ENCODE results near the gene PARK7. TPM values are rescaled to one million over a fixed set of nuclear protein-coding genes. Genes with fewer than 3 reads are reported as not detected.

PARK7 gene
- polyA plus RNA-seq, 1 donor = 297 TPM

DNA sequence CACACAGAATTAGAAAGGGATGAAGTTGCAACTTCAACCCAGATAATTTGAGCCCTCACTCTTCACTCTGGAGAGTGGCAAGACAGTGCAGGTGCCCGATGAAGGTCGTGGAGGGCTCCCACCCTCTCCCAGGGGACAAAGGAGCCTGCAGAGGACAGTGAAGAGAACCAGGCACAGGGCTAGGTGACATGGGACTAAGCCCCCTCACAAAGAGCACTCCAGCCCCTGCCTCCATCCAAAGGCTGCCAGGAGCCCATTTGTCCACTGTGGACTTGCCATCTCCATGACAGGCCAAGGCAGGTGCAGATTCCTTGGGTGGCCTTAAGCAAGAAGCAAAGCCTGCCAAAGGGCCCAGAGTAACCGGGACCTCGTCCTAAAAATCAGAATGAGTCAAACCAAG lies 49.5 kb downstream of the PARK7 start:
- no peak for DNase-seq

DNA sequence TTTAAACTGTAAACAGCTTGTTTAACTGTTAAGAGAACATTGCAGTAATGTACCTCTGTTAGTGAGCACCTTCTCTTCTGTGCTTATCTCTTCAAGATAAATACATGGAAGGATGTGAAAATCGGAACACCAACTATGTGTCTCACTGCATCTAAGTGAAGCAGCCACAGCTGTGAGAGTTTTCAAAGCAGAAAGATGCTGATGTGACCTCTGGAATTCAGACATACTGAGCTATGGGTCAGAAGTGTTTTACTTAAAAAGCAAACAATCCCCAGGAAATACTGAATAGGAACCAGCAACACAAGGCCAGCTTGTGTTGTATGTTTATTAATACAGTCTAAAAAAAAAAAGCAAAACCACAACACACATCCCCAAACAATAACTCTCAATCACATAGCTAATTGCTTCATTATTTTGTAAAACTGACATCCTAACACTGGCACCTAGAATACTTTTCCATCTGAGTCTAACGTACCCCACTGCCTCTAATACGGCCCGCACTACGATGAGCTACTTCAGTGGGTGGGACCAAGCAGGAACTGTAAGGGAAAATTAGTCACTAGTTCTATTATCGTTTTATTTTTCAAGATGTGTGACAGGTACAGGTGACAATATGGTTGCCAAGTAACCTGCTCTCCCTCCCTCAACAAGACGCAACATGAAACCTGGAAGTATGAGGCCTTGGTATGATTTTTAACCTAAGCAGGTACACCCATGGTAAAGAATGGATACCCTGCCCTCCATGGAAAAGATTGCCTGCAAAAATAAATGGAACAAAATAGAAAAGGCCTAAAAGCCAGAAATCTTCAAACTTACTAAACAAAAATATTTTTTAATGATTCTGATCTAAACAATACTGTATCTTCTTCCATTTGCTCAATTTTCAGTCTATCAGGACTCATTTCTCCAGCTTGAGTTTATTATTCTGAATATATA lies 50.7 kb downstream of the PARK7 start:
- DNase-seq = no peak

DNA sequence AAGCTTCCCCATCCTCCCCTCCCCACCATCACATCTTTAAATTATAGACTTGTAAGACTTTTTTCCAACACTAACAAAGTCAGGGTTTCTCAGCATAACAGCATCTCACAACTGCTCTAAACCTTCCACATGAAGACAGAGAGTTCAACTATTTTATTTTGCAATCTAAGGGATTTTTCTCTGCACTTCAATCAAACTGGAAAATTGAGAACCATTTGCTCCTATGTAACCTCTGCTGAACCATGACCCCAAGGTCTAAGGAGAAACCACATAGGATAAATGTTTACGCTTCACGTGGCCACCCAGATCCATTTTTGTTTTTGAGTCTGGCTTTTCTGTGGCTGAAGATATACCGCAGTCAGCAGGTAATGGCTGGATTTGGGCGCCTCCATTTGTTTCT lies 51.4 kb downstream of the PARK7 start:
- DNase-seq = no peak

DNA sequence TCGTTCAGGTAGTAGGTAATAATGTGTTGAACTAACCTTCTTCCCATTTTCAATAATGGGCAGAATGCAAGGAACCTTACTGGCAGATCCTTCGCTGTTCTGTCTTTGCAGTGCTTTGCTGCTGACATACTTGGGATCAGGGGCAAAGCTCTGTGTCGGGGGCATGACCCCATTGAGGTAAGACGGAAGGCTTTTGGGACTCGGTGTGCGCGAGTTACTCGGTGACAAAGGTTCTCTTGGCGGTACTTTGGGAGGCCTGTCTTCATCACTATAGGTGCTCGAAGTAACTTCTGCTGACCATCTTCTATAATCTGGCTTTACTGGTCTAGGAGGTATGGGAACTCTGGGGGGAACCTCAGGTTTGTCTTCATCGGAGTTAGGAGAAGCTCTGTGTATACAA lies 51.9 kb downstream of the PARK7 start:
- DNase-seq = no peak

DNA sequence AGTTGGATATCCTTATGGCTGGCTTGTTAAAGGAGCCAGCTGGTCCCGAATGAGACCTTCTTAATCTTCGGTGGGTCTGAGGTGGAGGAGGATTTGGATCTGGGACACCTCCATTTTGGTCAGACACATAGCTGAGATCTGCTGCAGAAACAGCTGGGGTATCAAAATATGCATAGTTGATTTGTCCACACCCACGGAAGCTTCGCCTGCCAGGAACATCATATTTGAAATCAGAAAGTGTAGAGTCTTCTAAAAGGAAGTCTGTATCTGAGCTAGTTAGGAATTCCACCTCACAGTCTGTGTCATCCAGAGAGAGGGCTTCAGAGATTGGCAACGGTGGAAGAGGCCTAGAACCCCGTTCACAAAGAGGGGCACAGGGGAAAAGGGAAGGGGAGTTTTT lies 52.3 kb downstream of the PARK7 start:
- DNase-seq = no peak

DNA sequence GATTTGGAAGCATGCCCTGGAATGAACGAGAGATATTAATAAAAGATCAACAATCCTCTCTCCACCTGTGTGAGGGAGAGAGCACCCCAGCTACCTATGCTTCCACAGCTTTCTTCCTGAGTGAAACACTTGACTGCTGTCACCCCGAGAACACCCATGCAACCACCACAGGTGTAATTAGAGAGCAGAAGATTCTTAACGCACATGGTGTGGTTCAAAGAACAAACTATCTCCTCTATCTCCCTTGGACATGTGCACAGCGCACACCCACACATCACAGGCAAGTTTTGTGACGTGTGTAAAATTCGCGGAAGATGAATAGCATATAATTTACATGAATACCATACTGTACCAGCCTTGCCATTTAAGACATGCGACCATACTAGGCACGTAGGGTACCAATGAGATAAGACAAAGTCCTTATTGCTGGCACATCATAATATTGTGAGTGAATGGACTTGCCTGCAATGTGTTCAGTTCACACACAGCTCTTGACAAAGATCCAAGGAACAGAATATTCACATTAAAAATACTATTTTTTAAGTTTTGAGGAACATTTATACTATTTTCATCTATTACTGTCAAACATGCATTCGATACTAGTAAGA lies 53.0 kb downstream of the PARK7 start:
- DNase-seq = no peak

DNA sequence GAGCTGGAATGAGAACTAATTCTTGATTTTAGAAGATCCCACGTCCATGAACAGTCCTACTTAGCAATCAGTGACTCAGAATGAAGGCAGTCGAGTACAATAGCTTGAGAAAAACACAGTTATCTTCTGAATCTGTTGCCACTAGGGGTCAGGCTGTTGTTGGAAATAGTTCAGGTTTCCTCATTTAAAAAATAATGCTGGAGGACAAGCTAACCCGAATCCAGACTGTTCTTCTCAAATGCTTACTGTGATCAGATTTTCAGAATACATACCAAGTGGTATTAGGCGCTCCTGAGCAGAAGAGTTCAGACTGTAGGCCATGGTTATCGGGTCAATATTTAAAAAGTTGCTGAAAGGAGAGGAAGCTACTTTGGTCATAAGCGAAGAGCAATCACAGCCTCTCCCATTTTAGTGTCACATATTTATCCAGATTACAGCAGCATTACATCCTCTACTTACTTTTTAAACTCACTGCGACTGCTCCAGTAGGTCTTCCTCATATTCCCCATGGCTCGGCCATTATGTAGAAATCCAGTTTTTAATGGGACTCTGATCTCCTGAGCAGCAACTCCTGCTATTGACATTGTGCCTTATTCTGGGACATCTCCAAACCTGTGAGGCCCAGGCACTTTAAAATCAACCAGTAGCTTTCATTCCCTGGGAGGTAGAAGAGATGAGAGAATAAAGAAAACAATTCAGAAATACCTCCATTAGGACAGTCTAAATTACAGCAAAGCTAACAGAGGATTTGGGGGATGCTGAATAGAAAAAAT lies 53.7 kb downstream of the PARK7 start:
- DNase-seq = peak; percentile 77

DNA sequence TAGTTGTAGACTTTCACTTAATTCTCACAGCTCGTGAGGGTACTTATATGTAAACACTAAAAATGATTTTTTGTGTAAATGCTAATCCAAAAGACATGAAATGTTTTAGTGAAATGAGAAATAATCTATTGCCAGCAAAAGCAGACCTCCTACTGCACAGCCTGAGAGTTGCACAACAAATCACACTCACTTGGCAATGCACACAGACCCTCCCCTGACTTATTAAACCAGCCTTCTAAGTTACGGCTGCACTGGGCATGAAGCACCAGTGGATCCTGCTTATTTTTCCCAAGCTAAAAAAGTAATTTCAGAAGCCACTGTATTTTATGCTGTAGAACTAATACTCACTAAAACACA lies 54.3 kb downstream of the PARK7 start:
- no peak for DNase-seq

DNA sequence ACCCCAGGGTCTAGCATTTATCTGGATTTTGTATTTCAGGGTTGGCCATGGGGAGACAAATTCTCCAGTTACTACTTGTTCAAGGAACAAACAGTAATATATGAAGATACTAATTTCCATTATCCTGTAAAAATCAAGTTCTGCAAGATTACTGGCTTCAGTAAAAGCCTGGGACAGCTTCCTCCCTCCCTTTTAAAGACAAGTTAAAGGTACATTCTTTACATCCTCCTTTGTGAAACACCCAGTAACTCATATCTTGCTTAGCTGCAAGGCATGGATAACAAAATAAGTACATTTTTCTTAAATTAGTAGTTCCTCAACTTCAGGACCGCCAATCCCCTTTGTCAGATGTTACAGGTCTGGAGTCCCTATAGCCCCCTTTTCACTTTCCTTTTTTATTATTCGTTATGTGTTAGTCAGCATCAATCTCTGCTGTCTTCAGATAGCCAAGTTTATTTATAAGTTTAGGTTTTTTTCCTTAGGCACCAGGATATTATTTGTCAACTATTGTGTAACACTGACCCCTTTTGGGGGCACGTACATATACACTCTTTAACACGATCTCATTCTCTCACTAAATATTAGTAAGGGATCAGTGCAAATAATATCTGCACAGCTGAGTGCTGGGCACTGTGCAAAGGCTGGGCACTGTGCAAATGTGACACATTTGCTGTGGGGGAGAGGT lies 54.8 kb downstream of the PARK7 start:
- no peak for DNase-seq

DNA sequence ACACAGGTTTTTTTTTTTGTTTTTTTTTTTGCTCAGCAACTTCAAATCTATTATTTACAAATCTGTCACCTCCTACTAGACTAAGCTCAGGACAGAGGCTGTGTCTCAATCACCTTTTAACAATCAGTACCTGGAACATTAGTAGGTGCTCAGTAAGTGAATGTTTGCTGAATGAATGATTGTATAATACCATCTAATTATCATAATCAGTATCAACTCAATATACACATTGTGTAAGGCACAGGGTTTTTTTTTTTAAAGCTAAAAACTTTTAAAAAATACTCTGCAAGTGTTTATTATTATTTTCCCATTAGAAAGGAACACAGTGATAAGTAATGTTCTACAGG lies 55.4 kb downstream of the PARK7 start:
- no peak for DNase-seq

DNA sequence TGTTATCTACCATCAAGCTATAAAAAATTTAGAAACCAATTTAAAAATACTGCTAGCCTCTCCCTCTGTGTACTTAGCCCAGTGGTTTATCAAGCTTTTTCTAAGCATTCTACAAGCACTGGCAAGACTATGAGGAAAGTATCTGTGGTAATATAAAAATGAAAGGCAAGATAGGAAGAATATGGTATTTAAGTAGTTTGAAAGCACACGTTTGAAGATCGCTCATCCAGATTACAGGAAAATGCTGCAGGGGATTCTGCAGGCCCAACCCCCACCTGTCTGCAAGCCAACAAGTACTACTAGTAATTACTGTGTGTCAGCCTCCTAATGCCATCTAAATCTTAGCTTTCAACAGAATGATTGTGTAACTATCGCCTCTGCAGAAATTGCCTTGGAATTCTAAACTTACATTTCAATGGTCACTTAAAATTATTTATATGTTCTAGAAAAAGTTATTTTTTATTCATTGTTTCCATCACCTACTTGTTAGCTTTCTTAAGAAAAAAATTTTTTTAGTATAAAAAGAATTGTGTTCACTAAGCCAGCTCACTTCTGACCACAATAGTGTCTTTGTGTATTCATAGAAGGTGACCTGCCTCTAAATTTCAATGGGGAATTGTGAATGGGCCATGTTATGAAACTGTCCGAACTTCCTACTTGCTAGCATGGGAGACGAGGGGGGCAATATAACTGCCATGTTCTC lies 56.1 kb downstream of the PARK7 start:
- DNase-seq = no peak

DNA sequence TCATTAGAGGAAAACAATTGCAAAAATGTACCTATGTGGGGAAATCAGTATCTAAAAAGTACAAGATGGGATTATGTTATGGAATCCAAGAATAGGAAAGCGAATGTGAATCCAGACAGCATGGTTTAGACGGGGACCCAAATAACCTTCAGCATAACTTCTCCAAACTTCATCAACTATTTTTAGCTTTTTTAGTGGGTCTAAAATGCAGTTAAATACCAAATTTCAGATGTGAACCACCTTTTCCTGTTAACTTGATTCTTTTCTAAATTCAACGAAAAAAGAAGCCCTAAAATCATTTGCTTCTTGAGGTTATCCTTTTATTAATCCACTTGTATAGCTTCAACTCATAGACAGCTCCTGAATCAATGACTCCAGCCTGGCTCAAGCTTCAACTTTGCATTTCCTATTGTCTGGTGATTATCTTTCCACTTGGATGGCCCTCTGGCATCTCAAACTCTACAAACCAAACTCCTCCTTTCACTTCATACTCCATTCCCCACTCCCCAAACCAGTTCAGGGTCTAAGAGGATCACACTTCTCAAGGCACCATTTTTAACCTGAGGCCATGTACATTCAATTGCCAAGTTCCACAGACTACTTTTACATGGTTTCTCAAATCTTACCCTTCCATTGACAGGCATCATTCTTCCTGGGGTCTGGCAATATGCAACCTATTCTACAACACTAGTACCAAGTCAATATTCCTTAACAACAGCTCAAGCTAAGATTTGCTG lies 57.1 kb downstream of the PARK7 start:
- DNase-seq = no peak

DNA sequence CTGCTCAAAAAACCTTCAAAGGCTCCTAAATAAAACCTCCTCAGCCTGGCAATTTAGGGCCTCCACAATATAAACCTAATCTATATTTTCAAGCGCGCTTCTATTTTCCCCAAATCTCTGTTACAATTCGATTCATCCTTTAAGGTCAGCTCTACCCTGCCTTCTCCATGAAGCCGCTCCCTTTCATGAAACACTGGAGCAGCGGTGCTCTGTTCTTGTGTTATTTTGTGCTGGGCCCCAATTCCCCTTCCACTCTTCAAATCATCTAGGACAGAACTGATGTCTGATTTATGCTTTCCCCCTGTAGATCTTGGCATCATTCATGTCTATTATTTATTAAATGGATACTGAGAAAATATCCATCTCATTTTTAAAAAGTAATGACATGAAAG lies 57.7 kb downstream of the PARK7 start:
- no peak for DNase-seq

DNA sequence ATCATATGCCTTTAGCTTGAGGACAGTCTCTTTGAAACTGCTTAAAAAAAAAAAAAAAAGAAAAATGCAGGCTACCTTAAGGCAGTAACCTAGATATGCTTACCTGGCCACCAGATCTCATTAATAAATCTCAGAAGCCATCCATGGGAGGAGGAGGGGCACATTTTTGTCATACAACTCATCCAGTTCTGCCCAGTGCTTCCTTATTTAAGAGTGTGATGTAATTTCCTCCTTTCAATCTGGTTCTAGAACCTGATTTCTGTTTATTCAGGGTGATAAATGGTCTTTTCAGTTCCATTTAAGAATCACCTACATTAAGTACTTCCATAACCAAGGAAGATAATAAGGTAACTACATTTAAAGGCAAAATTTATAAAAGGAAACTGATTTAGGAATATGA lies 58.5 kb downstream of the PARK7 start:
- no peak for DNase-seq

DNA sequence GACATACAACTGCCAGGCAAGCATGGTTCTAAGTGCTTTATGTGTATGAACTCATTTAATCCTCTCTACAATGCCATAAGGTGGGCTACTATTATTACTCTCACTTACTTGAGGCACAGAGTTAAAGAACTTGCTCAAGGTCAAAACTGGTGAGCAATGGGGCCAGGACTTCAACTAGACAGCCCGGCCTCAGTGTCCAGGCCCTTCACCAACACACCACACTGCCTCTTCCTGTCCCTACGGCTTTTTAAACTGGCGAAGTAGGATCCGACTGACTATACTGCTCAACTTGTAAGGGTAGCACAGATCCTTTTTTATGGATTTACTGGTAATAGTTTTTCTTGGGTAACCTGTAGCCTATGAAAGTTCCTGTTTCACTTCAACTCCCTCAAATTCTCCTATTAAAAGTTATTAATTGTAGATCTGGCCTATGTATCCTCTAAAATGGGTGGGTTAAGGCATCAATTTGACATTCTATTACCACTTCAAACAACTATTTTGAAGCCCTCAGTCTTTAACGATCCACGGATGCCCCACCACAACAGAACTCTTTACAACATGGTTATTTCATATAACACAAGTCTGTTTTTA lies 60.3 kb downstream of the PARK7 start:
- no peak for DNase-seq

DNA sequence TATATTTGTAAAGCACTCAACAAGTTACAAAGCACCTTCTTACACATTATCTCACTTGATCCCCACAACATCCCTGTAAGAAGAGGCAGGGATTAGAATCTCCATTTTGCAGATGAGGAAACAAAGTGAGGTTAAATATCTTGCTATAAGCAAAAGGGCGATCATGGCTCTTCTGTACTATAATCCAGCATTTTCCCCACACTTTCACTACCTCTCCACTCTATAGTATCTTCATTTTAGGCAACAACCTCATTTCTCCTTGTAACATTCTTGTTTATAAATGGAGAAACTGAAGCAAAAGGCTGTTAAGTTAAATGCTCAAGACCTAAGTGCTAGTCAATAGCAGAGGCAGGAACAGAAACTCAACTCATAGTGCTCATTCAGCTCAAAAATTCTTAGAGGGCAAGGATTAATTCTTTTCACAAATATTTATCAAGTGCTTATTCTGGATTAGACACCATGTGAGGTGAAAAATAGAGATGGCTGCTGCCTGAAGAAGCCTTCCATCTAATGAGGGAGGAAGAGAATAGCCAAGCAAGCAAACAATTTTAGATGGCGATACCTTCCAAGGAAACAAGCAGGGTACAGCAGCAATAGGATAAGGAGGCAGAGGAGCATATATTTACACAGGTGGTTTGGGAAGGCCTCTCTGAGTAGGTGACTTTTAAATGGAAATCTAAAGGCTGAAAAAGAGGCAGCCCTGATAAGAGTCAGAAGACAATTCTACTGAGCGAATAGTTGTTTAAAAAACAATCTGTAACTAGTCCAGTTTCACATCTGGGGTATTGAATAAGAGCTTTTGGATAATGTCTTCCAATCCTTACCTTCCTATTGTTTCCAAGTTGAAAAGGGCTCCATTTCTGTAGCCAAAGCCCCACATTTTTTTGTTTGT lies 61.1 kb downstream of the PARK7 start:
- DNase-seq = no peak

DNA sequence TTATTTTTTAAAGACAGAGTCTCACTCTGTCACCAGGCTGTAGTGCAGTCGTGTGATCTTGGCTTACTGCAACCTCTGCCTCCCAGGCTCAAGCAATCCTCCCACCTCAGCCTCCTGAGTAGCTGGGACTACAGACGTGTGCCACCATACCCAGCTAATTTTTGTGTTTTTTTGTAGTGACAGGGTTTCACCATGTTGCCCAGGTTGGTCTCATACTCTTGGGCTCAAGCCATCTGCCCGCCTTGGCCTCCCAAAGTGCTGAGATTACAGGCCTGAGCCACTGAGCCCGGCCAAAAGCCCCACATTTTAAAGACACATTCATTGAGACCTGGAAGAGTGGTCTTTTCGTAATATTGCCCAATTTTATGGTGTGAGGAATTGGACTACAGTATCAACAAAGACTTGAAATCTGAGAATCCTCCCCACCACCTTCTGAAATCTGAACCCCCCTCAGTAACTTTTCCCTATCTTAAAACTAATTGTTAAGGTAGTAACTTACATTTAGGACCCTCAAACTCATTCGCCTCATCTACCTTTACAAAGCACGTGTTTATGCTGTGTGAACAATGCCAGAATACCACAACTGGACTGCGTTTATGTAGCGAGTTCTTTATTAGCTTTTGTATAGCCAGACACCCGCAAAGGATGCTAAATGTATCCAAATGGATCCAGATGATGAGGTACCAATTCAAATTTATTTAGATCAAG lies 61.9 kb downstream of the PARK7 start:
- DNase-seq = no peak

DNA sequence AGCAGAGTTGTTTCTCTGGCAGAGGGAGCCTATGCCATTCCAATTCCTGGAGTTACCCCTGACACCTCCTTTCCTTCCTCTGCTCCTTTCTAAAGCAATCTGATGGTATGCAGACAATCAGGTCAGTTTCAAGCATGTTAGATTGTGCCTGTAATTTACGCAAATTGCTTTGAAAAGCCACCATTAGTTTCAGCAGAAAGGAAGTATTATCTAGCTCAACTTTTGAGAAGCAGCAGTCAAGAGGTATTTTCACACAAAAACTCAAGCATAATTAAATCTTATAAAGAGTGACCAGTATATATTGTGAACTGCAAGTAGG lies 62.4 kb downstream of the PARK7 start:
- no peak for DNase-seq

DNA sequence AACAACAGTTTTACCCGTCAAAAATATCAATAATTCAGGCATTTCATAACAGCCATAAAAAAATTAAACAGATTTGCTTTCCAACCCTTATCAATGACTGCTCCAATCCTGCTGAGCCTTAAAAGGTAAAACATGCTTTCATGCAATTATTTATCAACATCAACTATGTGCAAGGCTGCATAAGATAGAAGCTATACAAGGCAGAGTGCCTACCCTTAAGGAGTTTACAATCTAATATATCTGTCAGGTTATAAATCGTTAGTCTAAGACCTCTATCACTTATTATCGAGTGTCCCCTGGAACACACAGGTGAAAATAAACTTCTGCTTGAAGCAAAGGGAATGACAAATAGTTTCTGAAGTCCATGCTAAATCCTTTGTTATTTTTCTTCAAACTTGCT lies 62.8 kb downstream of the PARK7 start:
- DNase-seq = no peak
